NCI-H748 (cell line): ENCODE results near the gene PPP1R26.

Source experiments
- DNase-seq: peaks from one replicate; lab custom pipeline; 2025; ENCODE audit not compliant: unreplicated experiment; lab: John Stamatoyannopoulos, UW

The PPP1R26 gene

GRCh38 chr9:135488013-135488330 lies 8.4 kb downstream of the PPP1R26 start:
- no peak for DNase-seq

DNA sequence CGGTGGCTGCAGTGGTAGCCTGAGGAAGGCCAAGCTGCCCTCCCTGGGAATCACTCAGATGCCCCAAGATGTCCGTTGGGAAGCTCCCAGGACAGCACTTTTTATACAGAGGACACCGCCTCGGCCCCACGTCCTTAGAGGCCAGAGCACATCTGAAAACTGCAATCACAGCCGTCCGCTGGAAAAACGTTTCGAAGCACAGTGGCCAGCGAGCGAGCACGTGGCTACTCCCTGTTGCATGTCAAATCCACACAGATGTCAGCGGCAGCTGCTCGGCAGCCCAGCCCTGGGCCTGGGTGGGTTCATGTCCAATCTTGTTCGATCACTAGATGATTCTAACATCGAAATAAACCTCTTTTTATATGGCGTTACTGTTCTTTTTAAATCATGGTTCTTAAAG lies 8.9 kb downstream of the PPP1R26 start:
- DNase-seq = no peak

DNA sequence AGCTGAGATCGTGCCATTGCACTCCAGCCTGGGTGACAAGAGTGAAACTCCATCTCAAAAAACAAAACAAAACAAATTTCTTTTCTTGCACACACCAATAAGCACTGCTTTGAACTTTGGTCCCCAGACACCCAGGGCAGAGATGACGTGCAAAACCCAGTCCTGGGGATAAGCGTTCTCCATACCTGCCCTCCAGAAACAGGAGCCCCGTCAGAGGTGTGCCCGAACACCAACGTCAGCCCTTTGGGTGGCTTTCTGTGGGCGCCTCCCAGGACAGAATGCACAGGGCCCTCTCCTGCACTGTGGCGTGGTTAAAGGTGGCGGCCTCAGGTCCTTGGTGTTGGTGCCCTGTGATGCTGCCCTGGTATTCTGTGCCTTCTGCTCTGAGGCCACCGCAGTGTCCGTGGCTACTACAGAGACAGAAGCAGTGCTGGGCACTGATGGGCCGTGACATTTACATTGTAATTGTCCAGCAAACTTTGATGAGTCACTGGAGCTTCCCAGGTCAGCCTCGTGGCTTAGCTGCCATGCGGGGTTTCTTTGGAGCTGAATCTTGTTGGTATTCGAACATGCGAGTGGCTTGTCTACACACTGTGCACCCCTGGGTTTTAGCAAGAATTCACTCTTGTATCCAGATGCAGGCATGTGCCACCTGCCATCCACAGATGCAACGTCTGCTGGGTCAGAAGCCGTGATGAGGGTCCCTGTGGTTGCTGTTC lies 9.8 kb downstream of the PPP1R26 start:
- no peak for DNase-seq

DNA sequence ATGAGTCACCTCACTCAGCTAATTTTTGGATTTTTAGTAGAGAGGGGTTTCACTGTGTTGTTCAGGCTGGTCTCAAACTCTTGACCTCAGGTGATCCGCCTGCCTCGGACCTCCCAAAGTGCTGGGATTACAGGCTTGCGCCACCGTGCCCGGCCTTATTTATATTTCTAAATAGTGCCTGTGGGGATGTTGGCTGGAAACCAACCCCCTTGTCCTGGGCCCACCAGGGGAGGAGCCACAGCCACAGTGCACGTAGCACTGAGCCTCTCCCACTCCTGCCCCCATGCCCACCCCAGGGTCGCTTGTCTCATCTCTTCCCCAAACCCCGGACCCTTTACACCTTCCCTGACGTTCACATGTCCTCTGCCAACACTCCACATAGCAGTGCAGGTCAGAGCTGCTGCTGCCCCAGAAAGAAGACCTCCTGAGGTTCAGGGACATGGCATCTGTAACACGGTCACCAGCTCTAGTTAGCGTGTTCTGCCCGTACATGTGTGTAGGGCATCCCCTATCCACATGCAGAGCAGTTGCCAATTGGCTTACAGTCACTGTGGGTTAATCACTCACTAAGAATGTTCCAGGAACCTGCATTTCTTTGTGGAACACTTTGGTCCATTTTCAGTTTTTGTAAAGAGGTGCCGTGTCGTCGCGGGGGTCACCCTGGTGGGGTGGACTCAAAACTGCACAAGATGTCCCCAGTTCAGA lies 10.7 kb downstream of the PPP1R26 start:
- DNase-seq = no peak

- DNase-seq = no peak
Observed at GRCh38 chr9:135490980-135491464, 11.4 kb downstream of the PPP1R26 start.

DNA sequence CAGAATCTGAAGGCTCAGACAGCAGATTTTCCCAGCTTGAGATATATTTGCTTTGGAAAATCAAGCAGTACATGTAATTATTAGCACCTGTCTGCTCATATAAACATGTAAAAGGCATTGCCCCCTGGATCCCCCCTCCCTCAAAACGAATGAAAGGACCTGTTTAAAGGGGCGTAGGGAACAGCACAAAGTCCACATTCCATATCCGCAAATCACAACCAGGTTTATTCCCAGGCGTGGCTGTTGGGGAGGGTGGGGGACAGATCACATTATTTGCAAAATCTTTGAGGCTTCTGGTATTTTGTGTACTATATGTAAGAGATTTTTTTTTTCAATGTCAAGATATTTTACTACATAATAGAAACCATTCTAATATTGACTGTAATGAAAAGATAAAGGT lies 12.2 kb downstream of the PPP1R26 start:
- DNase-seq = no peak

DNA sequence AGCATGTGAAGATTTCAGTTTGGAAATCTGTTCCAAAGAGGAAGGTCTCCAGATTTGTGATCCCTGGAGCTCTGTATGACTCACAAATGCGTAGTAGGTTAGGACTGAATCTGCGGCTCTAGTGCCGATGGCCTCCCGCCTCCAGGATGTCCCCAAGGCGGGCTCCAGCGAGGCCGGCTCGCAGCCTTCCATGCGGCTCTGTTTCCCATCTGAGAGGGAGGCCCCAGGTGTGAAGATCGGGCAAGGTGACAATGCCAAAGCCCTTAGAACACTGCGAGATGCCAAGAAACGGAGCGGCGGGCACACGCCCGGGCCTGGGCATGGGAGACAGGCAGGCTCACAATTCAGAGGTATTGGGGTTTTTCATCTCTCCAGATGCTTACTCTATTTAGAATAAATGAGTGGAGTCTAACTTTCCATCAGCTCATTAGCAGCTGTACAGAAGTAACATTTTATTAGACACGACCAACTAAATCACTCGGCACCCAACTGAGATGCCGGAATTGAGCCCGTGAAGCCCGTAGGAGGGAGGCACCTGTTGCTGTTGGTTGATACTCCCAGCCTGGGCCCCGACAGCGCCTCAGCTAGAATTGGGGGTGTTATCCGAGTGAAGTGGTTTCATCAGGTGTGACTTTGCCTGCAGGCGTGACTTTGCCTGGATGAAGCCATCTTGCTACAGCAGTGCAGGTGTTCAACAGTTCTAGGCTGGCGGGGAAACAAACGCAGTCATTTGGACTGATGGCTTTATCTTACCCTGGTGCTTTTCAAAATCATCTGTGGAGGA lies 13.5 kb downstream of the PPP1R26 start:
- DNase-seq = no peak

GRCh38 chr9:135494791-135495559 lies 15.4 kb downstream of the PPP1R26 start:
- no peak for DNase-seq

DNA sequence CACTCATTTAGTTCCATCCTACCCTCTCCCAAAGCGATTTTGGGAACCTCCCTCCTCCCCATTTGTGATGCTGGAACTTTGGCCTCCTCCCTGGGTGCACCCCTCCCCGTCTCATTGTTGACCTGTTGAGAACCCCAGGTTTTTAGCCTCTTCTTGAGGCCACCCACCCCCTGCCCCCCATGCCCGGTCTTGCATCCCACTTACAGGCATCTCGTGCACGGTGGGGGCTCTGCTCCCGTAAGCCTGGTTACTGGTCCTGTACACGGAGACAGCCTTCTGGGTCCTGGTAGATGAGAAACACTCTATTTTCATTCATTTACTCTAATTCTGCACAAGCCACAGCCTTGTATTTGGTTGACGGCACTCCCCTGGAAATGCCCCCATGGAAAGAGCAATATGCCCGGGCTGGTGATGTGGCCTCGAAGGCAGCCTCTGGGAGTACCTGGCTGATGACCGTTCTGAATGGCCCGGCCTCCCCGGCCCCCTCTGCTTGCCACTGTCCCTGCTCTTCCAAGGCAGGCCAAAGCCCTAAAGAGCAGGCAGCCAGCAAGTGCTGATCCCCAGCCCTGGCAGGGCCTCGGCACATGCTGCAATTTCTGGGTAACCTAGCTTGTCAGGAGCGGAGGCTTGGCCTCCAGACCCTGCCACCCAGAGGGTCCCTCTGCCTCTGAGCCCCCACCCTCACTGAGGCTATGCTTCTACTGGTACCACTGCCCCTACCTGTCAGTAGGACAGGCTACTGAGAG lies 19.0 kb downstream of the PPP1R26 start:
- no peak for DNase-seq

- DNase-seq = peak; percentile 93
Observed at GRCh38 chr9:135499326-135500070, 19.9 kb downstream of the PPP1R26 start.

GRCh38 chr9:135500071-135500524 lies 20.5 kb downstream of the PPP1R26 start:
- no peak for DNase-seq

- DNase-seq = peak; percentile 92
Observed at GRCh38 chr9:135500525-135501260, 21.1 kb downstream of the PPP1R26 start, which contains the start of gene MRPS2. Gene MRPS2, plus strand, starts transcription at chr9:135500682. Its CDS starts 29 bp downstream, at chr9:135500711.

- DNase-seq = no peak
Observed at GRCh38 chr9:135501261-135502167, 21.9 kb downstream of the PPP1R26 start.

DNA sequence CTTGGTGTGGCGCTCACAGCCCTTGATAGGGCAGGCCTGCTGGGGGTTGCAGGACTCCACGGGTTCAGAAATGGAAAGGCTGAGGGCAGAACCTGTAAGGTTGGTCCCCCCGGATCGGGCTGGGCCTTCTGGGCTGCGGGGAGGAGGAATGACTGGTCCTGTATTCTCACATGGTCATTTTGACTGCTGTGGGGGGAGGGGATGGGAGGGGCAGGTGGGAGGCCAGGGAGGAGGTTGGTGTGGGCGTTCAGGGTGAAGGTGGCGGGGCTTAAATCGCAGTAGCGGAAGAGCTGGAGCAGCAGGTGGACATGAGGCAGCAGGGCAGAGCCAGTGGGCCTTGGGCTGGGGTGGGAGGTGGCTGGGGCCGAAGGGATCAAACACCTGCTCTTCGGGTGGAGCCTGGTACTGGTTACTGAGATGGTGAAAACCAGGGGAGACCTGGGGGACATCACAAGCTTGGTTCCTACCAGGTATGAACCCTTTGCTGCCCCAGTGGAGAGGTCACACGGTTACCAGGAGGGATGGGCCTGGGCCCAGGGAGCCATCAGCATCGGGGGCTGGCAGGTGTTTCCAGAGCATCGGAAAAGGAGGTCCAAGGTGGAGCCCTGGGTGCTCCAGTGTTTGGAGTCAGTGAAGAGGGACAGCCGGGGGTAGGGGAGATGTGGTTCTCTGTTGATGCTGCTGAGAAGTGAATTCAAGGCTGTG lies 22.7 kb downstream of the PPP1R26 start:
- no peak for DNase-seq

- DNase-seq = no peak
Observed at GRCh38 chr9:135502873-135503321, 23.3 kb downstream of the PPP1R26 start.

DNA sequence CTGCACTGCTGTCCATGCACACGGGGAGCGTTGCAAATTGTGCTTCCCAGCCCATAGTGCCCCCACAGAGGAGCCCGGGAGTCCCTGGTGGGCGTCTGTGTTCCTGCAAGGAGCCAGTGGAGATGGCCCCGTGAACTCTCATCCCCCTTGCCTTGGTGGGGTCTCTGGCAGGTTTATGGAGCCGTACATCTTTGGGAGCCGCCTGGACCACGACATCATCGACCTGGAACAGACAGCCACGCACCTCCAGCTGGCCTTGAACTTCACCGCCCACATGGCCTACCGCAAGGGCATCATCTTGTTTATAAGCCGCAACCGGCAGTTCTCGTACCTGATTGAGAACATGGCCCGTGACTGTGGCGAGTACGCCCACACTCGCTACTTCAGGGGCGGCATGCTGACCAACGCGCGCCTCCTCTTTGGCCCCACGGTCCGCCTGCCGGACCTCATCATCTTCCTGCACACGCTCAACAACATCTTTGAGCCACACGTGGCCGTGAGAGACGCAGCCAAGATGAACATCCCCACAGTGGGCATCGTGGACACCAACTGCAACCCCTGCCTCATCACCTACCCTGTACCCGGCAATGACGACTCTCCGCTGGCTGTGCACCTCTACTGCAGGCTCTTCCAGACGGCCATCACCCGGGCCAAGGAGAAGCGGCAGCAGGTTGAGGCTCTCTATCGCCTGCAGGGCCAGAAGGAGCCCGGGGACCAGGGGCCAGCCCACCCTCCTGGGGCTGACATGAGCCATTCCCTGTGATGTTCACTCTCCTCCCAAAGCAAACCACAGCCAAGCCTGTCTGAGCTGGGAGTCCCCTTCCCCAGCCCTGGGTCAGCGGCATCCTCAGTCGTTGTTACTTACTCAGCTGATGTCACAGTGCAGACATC lies 24.0 kb downstream of the PPP1R26 start:
- DNase-seq = no peak
